HepG2 (cell line): ENCODE data around the gene VKORC1. TPM values are rescaled to one million over a fixed set of nuclear protein-coding genes. Genes with fewer than 3 reads are reported as not detected.

Source experiments
- PPARG ChIP-seq: conservative IDR thresholded peaks from 2 replicates; pipeline ENCODE4 v1.6.1; 2016; ENCODE audit warnings: missing biosample characterization, missing genetic modification reagents
- SOX6 ChIP-seq, 2 experiments: fragments of 450-650 bp in 1 of 2; sonication (generic) in 1 of 2; formaldehyde crosslinking in 1 of 2; IDR thresholded peaks; 2 replicates each; pipeline versions ENCODE4 v1.4.0 to v1.6.1; 2017 to 2020; ENCODE audit warnings: antibody characterized with exemption in 1 of 2, mild to moderate bottlenecking in 1 of 2, missing genetic modification reagents in 1 of 2
- ZBED4 ChIP-seq: sonication (generic); formaldehyde crosslinking; IDR thresholded peaks from 2 replicates; pipeline ENCODE4 v1.4.0; 2020; ENCODE audit warnings: missing genetic modification reagents, borderline replicate concordance
- ZNF318 ChIP-seq: sonication (generic); formaldehyde crosslinking; IDR thresholded peaks from 2 replicates; pipeline ENCODE4 v1.4.0; 2020; ENCODE audit warnings: mild to moderate bottlenecking, missing genetic modification reagents
- ZNF383 ChIP-seq: sonication (generic); formaldehyde crosslinking; IDR thresholded peaks from 2 replicates; pipeline ENCODE4 v1.4.0; 2020; ENCODE audit warnings: missing genetic modification reagents, mild to moderate bottlenecking, borderline replicate concordance
- ZNF644 ChIP-seq: IDR thresholded peaks from 2 replicates; pipeline ENCODE4 v1.6.1; 2016; ENCODE audit warnings: low read depth
- ZNF782 ChIP-seq: sonication (generic); formaldehyde crosslinking; IDR thresholded peaks from 2 replicates; pipeline ENCODE4 v1.4.0; 2020; ENCODE audit warnings: missing genetic modification reagents, mild to moderate bottlenecking, borderline replicate concordance
- polyA plus RNA-seq, 8 experiments: library from polyadenylated mRNA; depleted of rRNA in 3 of 8; stranded (reverse) in 7 of 8; unstranded in 1 of 8; fragments of >200 nt; fragmentation: Illumina TruSeq in 4 of 8; extraction: Trizol in 4 of 8; gene quantifications; 2 replicates each; pipeline versions ENCODE4 v1.2.1 to v1.2.3, GENCODE V29; 2011 to 2016; ENCODE audit warnings: low read depth in 4 of 8, missing spikeins in 1 of 8, mixed read lengths in 1 of 8; ENCODE audit not compliant: insufficient read depth in 1 of 8
- total RNA-seq, 5 experiments: library from RNA; depleted of rRNA; stranded (reverse); fragments of >200 nt; fragmentation: Illumina TruSeq; extraction: Trizol; gene quantifications; 2 replicates each; pipeline ENCODE4 v1.2.3, GENCODE V29; 2016; ENCODE audit warnings: low read depth in 1 of 5
- TF ChIP-seq, protein P1 (sequence below): sonication (generic); formaldehyde crosslinking; IDR thresholded peaks from 2 replicates; pipeline ENCODE4 v1.5.1; 2020; ENCODE audit warnings: missing genetic modification reagents, mild to moderate bottlenecking, borderline replicate concordance
- TF ChIP-seq, protein P2 (sequence below): sonication (generic); formaldehyde crosslinking; IDR thresholded peaks from 2 replicates; pipeline ENCODE4 v1.5.0; 2020; ENCODE audit warnings: missing genetic modification reagents, mild to moderate bottlenecking, borderline replicate concordance

VKORC1 gene
- total and polyA plus RNA-seq, 2 of the 13 experiments (the other 11 are each of a cell fraction or from before 2014, with no cell fraction given), result 141 to 615 TPM

- 0 out of 2 replicates have a peak, but pooled peaks have one; percentile 64 for TF ChIP-seq ZNF318
- TF ChIP-seq ZNF644, result no peak
- no peak for TF ChIP-seq ZNF383 (CRISPR knock-in tag)
- TF ChIP-seq, protein P1, sequence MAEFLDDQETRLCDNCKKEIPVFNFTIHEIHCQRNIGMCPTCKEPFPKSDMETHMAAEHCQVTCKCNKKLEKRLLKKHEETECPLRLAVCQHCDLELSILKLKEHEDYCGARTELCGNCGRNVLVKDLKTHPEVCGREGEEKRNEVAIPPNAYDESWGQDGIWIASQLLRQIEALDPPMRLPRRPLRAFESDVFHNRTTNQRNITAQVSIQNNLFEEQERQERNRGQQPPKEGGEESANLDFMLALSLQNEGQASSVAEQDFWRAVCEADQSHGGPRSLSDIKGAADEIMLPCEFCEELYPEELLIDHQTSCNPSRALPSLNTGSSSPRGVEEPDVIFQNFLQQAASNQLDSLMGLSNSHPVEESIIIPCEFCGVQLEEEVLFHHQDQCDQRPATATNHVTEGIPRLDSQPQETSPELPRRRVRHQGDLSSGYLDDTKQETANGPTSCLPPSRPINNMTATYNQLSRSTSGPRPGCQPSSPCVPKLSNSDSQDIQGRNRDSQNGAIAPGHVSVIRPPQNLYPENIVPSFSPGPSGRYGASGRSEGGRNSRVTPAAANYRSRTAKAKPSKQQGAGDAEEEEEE, result no peak
- TF ChIP-seq, protein P2, sequence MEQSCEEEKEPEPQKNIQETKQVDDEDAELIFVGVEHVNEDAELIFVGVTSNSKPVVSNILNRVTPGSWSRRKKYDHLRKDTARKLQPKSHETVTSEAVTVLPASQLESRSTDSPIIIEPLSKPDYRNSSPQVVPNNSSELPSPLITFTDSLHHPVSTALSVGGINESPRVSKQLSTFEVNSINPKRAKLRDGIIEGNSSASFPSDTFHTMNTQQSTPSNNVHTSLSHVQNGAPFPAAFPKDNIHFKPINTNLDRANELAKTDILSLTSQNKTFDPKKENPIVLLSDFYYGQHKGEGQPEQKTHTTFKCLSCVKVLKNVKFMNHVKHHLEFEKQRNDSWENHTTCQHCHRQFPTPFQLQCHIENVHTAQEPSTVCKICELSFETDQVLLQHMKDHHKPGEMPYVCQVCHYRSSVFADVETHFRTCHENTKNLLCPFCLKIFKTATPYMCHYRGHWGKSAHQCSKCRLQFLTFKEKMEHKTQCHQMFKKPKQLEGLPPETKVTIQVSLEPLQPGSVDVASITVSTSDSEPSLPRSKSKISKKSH (CRISPR knock-in tag), result no peak; the same call in none of the 2 replicates
- no peak; the same call in 1 of the 2 replicates for TF ChIP-seq PPARG (CRISPR knock-in tag)
- peak; percentile 84 for TF ChIP-seq ZBED4
- no peak for TF ChIP-seq SOX6 (IDR thresholded peaks at IDR 0.05)
- TF ChIP-seq SOX6 (CRISPR knock-in tag; IDR thresholded peaks at IDR 0.05), result peak; percentile 73
- TF ChIP-seq ZNF782 (CRISPR knock-in tag), result peak; percentile 77; the same call in 1 of the 2 replicates
These were observed at the start of gene VKORC1 (continued) for GRCh38 chr16:31094424-31095120.
